HepG2 (cell line): ENCODE results near the gene CACNA2D3. TPM values are rescaled to one million over a fixed set of nuclear protein-coding genes. Genes with fewer than 3 reads are reported as not detected.

Experiments used
- ATAC-seq: fragments of 200-7000 bp; cut with Tn5 transposase; 3 replicates; pipeline ENCODE4 v1.9.1; 2020; ENCODE audit warnings: mild to moderate bottlenecking, moderate library complexity
- BruUV-seq: library from RNA; stranded (reverse); fragments of 400-500 nt; replicated peaks from 2 replicates; lab custom pipeline; 2021; lab: Mats Ljungman, UMichigan
- CTCF ChIA-PET: fragments of 300-600 bp; formaldehyde crosslinking; extraction: SDS; loops from one replicate; lab custom pipeline; 2021; ENCODE audit warnings: low total read pairs, inconsistent platforms, low intra/inter-chr PET ratio; lab: Yijun Ruan, JAX
- POLR2A ChIA-PET: fragments of 350-600 bp; sonication (Branson Sonifier 250); formaldehyde crosslinking; loops from one replicate; lab custom pipeline; 2020; ENCODE audit warnings: antibody characterized with exemption, inconsistent platforms; lab: Yijun Ruan, JAX
- DNase-seq: peaks from one replicate; pipeline ENCODE4 v3.0.0-alpha.2; 2015; ENCODE audit warnings: low spot score
- FAIRE-seq: peaks from 3 replicates; lab custom pipeline; 2011; peaks lifted over from hg19 to GRCh38; lab: Jason Lieb, UNC
- H2AFZ ChIP-seq: one replicate; pipeline ENCODE4 v1.6.1; 2011; ENCODE audit warnings: low read length, inconsistent platforms
- H3K27ac ChIP-seq: fragments of 300-600 bp; 3 replicates; pipeline ENCODE4 v1.8.0; 2011; ENCODE audit warnings: mixed run types, mild to moderate bottlenecking, mixed read lengths, low read length, inconsistent platforms; ENCODE audit not compliant: insufficient read depth; ENCODE audit errors: extremely low read length
- H3K27me3 ChIP-seq, 2 experiments: fragments of 200-600 bp in 1 of 2; 2 replicates in 1 of 2; 3 replicates in 1 of 2; pipeline versions ENCODE4 v1.6.0 to v1.8.0; 2011; ENCODE audit warnings: low read length in 2 of 2, mild to moderate bottlenecking in 2 of 2, moderate library complexity in 2 of 2, inconsistent platforms in 1 of 2; ENCODE audit not compliant: insufficient read depth in 2 of 2, control insufficient read depth in 1 of 2
- H3K36me3 ChIP-seq, 2 experiments: fragments of 200-600 bp in 1 of 2; replicated peaks in 1 of 2; 2 replicates in 1 of 2; 3 replicates in 1 of 2; pipeline versions ENCODE4 v1.5.1 to v1.8.0; 2011; ENCODE audit warnings: low read length in 2 of 2, inconsistent platforms in 1 of 2; ENCODE audit not compliant: insufficient read depth in 2 of 2, control insufficient read depth in 1 of 2
- H3K4me1 ChIP-seq: 2 replicates; pipeline ENCODE4 v1.5.1; 2012; ENCODE audit warnings: low read length, inconsistent platforms; ENCODE audit not compliant: insufficient read depth
- H3K4me2 ChIP-seq: 2 replicates; pipeline ENCODE4 v1.6.0; 2011; ENCODE audit warnings: low read depth, low read length, inconsistent platforms
- H3K4me3 ChIP-seq, 3 experiments: fragments of 200-600 bp in 1 of 3; sonication (generic), shearing (Covaris generic) in 1 of 3; replicated peaks in 1 of 3; 2 replicates each; pipeline ENCODE4 v1.5.1; 2011 to 2016; ENCODE audit warnings: low read length in 3 of 3, inconsistent platforms in 2 of 3, low read depth in 2 of 3, mild to moderate bottlenecking in 2 of 3, control low read depth in 1 of 3, mixed read lengths in 1 of 3; ENCODE audit not compliant: insufficient read depth in 1 of 3
- H3K79me2 ChIP-seq: one replicate; pipeline ENCODE4 v1.6.1; 2011; ENCODE audit warnings: low read length, inconsistent platforms; ENCODE audit not compliant: insufficient read depth
- H3K9ac ChIP-seq: 2 replicates; pipeline ENCODE4 v1.6.0; 2011; ENCODE audit warnings: mild to moderate bottlenecking, low read depth, low read length, inconsistent platforms; ENCODE audit not compliant: insufficient read depth
- H3K9me3 ChIP-seq: 2 replicates; pipeline ENCODE4 v1.5.1; 2012; ENCODE audit warnings: mild to moderate bottlenecking, low read length
- H4K20me1 ChIP-seq: 2 replicates; pipeline ENCODE4 v1.6.0; 2011; ENCODE audit warnings: inconsistent platforms, mild to moderate bottlenecking, low read length, moderate library complexity; ENCODE audit not compliant: insufficient read depth
- ATF2 ChIP-seq: sonication (generic); formaldehyde crosslinking; IDR thresholded peaks from 2 replicates; pipeline ENCODE4 v1.4.0; 2020; ENCODE audit warnings: missing genetic modification reagents
- KDM2A ChIP-seq: sonication (generic); formaldehyde crosslinking; IDR thresholded peaks from 2 replicates; pipeline ENCODE4 v1.4.0; 2020; ENCODE audit warnings: low read depth, missing genetic modification reagents, borderline replicate concordance
- THAP8 ChIP-seq: sonication (generic); formaldehyde crosslinking; IDR thresholded peaks from 2 replicates; pipeline ENCODE4 v1.5.1; 2020; ENCODE audit warnings: missing genetic modification reagents, mild to moderate bottlenecking, borderline replicate concordance
- ZNF264 ChIP-seq: sonication (generic); formaldehyde crosslinking; IDR thresholded peaks from 2 replicates; pipeline ENCODE4 v1.4.0; 2020; ENCODE audit warnings: missing genetic modification reagents
- ZNF337 ChIP-seq: sonication (generic); formaldehyde crosslinking; IDR thresholded peaks from 2 replicates; pipeline ENCODE4 v1.5.1; 2020; ENCODE audit warnings: missing genetic modification reagents, low read depth, mild to moderate bottlenecking, borderline replicate concordance
- ZNF441 ChIP-seq: sonication (generic); formaldehyde crosslinking; IDR thresholded peaks from 2 replicates; pipeline ENCODE4 v1.7.0; 2021; ENCODE audit warnings: missing genetic modification reagents, borderline replicate concordance
- ZNF710 ChIP-seq: sonication (generic); formaldehyde crosslinking; IDR thresholded peaks from 2 replicates; pipeline ENCODE4 v1.5.0; 2020; ENCODE audit warnings: mild to moderate bottlenecking, missing genetic modification reagents, borderline replicate concordance
- WGBS: methylation state at CpG from one replicate; pipeline ENCODE4 v1.1.6; 2017; ENCODE audit warnings: low lambda C conversion rate; 5-methylcytosine and 5-hydroxymethylcytosine counted together
- in situ Hi-C: cut with HindIII; loops from 2 replicates; pipeline ENCODE4 v1.10.0; 2017; ENCODE audit warnings: low pct_unique_long_range_greater_than_20kb; ENCODE audit not compliant: extremely low pct_ligation_motif_present
- intact Hi-C: fragments of 100-400 bp; cut with micrococcal nuclease; formaldehyde crosslinking; loops from one replicate; pipeline ENCODE4 v1.10.0; 2022; ENCODE audit not compliant: unreplicated experiment
- polyA plus RNA-seq, 8 experiments: library from polyadenylated mRNA; depleted of rRNA in 3 of 8; stranded (reverse) in 7 of 8; unstranded in 1 of 8; fragments of >200 nt; fragmentation: Illumina TruSeq in 4 of 8; extraction: Trizol in 4 of 8; gene quantifications; 2 replicates each; pipeline versions ENCODE4 v1.2.1 to v1.2.3, GENCODE V29; 2011 to 2016; ENCODE audit warnings: low read depth in 4 of 8, missing spikeins in 1 of 8, mixed read lengths in 1 of 8; ENCODE audit not compliant: insufficient read depth in 1 of 8
- total RNA-seq, 5 experiments: library from RNA; depleted of rRNA; stranded (reverse); fragments of >200 nt; fragmentation: Illumina TruSeq; extraction: Trizol; gene quantifications; 2 replicates each; pipeline ENCODE4 v1.2.3, GENCODE V29; 2016; ENCODE audit warnings: low read depth in 1 of 5
- TF ChIP-seq, protein P1 (sequence below): sonication (generic); formaldehyde crosslinking; IDR thresholded peaks from 2 replicates; pipeline ENCODE4 v1.4.0; 2020; ENCODE audit warnings: mild to moderate bottlenecking, low read depth, missing genetic modification reagents
- TF ChIP-seq, protein P2 (sequence below): sonication (generic); formaldehyde crosslinking; IDR thresholded peaks from 2 replicates; pipeline ENCODE4 v1.5.0; 2020; ENCODE audit warnings: missing genetic modification reagents, mild to moderate bottlenecking, borderline replicate concordance

Gene CACNA2D3
- total and polyA plus RNA-seq, 2 of the 13 experiments (the other 11 are each of a cell fraction or from before 2014, with no cell fraction given): not detected

DNA sequence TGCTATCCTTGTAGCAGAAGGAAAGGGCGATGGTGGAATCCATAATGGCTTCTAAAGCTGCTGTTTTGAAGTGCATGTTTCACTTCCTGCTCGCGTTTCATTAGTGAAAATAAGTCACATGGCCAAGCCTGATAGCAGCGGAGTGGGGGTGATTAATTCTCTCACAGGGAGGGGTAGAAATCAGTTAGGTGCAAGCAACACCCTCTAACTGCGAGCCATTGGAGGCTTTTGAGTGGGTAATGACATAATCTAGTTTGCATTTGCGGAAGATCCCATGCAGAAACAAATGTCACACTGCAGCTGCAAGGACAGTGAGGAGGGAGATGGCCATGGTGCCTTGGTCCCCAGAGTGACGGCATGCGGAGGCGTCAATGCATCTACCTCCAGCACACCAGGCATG, 41.1 kb downstream of the CACNA2D3 start (continued):
- no peak for TF ChIP-seq ZNF441 (CRISPR knock-in tag)

- Histone ChIP-seq H3K4me1 (no peaks in the 10 kb centered on the region), H3K27ac (no peak overlapping the region), H3K36me3 (no peaks in the 10 kb centered on the region), H3K4me3 (no peak overlapping the region), H3K9me3 (no peaks in the 10 kb centered on the region), H3K27me3 (no peaks in the 10 kb centered on the region), H2AFZ (no peak overlapping the region), H3K9ac (no peak overlapping the region), H4K20me1 (no peaks in the 10 kb centered on the region)
- ATAC-seq (no peak), FAIRE-seq (no peak), DNase-seq (no peak)
- in situ Hi-C loops: no loop called here
- BruUV-seq: no TSS peak
- 7% methylated on average over 7 of the region's 10 CpGs for WGBS
- CTCF ChIA-PET: no interaction called here
- no peak for TF ChIP-seq ZNF264 (CRISPR knock-in tag)
- TF ChIP-seq, protein P1, sequence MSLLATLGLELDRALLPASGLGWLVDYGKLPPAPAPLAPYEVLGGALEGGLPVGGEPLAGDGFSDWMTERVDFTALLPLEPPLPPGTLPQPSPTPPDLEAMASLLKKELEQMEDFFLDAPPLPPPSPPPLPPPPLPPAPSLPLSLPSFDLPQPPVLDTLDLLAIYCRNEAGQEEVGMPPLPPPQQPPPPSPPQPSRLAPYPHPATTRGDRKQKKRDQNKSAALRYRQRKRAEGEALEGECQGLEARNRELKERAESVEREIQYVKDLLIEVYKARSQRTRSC (CRISPR knock-in tag): no peak
- TF ChIP-seq, protein P2, sequence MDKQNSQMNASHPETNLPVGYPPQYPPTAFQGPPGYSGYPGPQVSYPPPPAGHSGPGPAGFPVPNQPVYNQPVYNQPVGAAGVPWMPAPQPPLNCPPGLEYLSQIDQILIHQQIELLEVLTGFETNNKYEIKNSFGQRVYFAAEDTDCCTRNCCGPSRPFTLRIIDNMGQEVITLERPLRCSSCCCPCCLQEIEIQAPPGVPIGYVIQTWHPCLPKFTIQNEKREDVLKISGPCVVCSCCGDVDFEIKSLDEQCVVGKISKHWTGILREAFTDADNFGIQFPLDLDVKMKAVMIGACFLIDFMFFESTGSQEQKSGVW (CRISPR knock-in tag): no peak
- no peak for TF ChIP-seq ZNF710 (CRISPR knock-in tag)
- TF ChIP-seq ZNF337 (CRISPR knock-in tag): no peak
- TF ChIP-seq ATF2 (CRISPR knock-in tag): no peak
- TF ChIP-seq THAP8: no peak
- TF ChIP-seq KDM2A: no peak
- TF ChIP-seq, all 625 proteins: peak for 0
- POLR2A ChIA-PET: no interaction called here
- intact Hi-C loops: no loop called here
- Histone ChIP-seq H3K79me2 (no peaks in the 10 kb centered on the region), H3K4me2 (no peak overlapping the region)
Observed at GRCh38 chr3:54164192-54164975, 42.0 kb downstream of the CACNA2D3 start.
